Prostate gland (tissue), 2 donors: ENCODE measurements around the gene XIRP1.

Source experiments
- CTCF ChIP-seq, 4 experiments: fragments of 200-600 bp in 2 of 4; fragments of 450-650 bp in 2 of 4; sonication (generic) in 2 of 4; IDR thresholded peaks; 1 replicate in 3 of 4; 2 replicates in 1 of 4; pipeline ENCODE4 v1.5.1; 2016 to 2019; ENCODE audit warnings: antibody characterized with exemption in 4 of 4, mild to moderate bottlenecking in 2 of 4, moderate library complexity in 2 of 4
- POLR2AphosphoS5 ChIP-seq: sonication (generic); formaldehyde crosslinking; IDR thresholded peaks from one replicate; pipeline ENCODE4 v1.6.1; 2017; ENCODE audit warnings: antibody characterized with exemption

- TF ChIP-seq POLR2AphosphoS5 (no peak), CTCF (IDR thresholded peaks at IDR 0.05) (no peak)
Measured at GRCh38 chr3:39192490-39193092, at the start of gene XIRP1.
